Lung (tissue), 12 donors: ENCODE measurements around the gene GRM8. TPM values are rescaled to one million over a fixed set of nuclear protein-coding genes. Genes with fewer than 3 reads are reported as not detected.

ENCODE experiments used
- ATAC-seq: fragments of 200-7000 bp; cut with Tn5 transposase; one replicate; pipeline ENCODE4 v1.9.1; 2020; ENCODE audit warnings: moderate number of reproducible peaks; ENCODE audit not compliant: insufficient read depth, low FRiP score
- DNase-seq, 3 donors: peaks; one replicate each; pipeline ENCODE4 v3.0.0-alpha.2; 2013 to 2017
- H3K27ac ChIP-seq, 2 donors: one replicate each; pipeline ENCODE4 v1.5.1; 2013; ENCODE audit warnings: mild to moderate bottlenecking in 2 of 2, moderate library complexity in 2 of 2, control low read depth in 1 of 2, inconsistent platforms in 1 of 2, low read depth in 1 of 2, low read length in 1 of 2
- H3K27me3 ChIP-seq, 3 donors: one replicate each; pipeline ENCODE4 v1.5.1; 2013; ENCODE audit warnings: low read length in 2 of 3; ENCODE audit not compliant: control insufficient read depth in 3 of 3, insufficient read depth in 3 of 3
- H3K36me3 ChIP-seq, 4 donors: one replicate each; pipeline ENCODE4 v1.5.1; 2013; ENCODE audit warnings: low read length in 4 of 4, mild to moderate bottlenecking in 1 of 4, moderate library complexity in 1 of 4; ENCODE audit not compliant: control insufficient read depth in 4 of 4, insufficient read depth in 4 of 4
- H3K4me1 ChIP-seq, 5 donors: one replicate each; pipeline ENCODE4 v1.5.1; 2013; ENCODE audit warnings: low read length in 5 of 5, mild to moderate bottlenecking in 2 of 5, moderate library complexity in 1 of 5; ENCODE audit not compliant: control insufficient read depth in 5 of 5, insufficient read depth in 5 of 5
- H3K4me3 ChIP-seq: one replicate; pipeline ENCODE4 v1.5.1; 2013; ENCODE audit warnings: mild to moderate bottlenecking, control low read depth, moderate library complexity
- H3K9ac ChIP-seq, 2 donors: one replicate each; pipeline ENCODE4 v1.5.1; 2013; ENCODE audit warnings: low read length in 2 of 2, control low read depth in 1 of 2; ENCODE audit not compliant: insufficient read depth in 1 of 2
- H3K9me3 ChIP-seq, 4 donors: one replicate each; pipeline ENCODE4 v1.5.1; 2013; ENCODE audit warnings: low read length in 3 of 4, mild to moderate bottlenecking in 1 of 4, moderate library complexity in 1 of 4; ENCODE audit not compliant: control insufficient read depth in 4 of 4, insufficient read depth in 3 of 4
- CTCF ChIP-seq: IDR thresholded peaks from 2 replicates; pipeline ENCODE4 v1.5.1; 2012; ENCODE audit warnings: mild to moderate bottlenecking; ENCODE audit errors: control extremely low read depth, extremely low read depth
- WGBS, 2 donors: extraction: QIAGEN DNeasy Blood & Tissue Kit; methylation state at CpG; one replicate each; pipeline ENCODE4 v1.1.7; 2013; 5-methylcytosine and 5-hydroxymethylcytosine counted together
- polyA plus RNA-seq, 2 donors: library from polyadenylated mRNA; stranded (reverse); fragments of 200-250 nt; gene quantifications; one replicate each; pipeline ENCODE4 v1.2.1, GENCODE V29; 2013
- total RNA-seq, 2 donors: library from RNA; depleted of rRNA in 1 of 2; stranded (reverse); fragments of >200 nt in 1 of 2; gene quantifications; one replicate each; pipeline ENCODE4 v1.2.1, GENCODE V29; 2014 to 2021
- donor health status: control.
- donor health status: control.
- donor health status: Bipolar disorder and iron deficiency.
- donor health status: healthy.
- donor health status: DM: yes; HTN: yes; CAD: no.

GRM8 gene
- total and polyA plus RNA-seq, 4 donors = 0.01 to 0.83 (median 0.24) TPM; not detected in 1

DNA sequence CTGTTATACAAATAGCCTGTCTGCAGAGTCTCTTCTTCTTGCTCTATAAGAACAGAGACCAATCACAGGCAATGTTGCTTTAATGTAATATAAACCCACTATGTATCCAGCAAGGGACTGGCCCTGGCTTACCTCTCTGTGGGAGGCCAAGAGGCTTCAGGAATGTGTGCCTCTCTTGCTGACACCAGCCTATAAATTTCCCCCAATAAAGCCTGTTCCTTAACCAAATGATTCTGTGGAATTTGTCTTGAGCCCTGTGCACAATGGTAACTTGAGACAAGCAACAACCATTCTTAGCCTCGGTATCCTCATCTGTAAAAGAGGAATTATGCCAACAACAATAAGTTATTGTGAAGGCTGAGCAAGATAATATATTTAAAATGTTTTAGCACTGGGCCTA, 563.7 kb downstream of the GRM8 start:
- Histone ChIP-seq H3K27ac (no peak overlapping the region), H3K9me3 (peaks cover 0 to 15% (median 0%) of the 10 kb centered on the region in 4 donors), H3K9ac (no peak overlapping the region), H3K4me3 (no peak overlapping the region), H3K27me3 (no peaks in the 10 kb centered on the region), H3K36me3 (no peaks in the 10 kb centered on the region), H3K4me1 (no peaks in the 10 kb centered on the region)
- DNase-seq (no peak), ATAC-seq (no peak)
- WGBS, 2 donors = 82 to 95% methylated on average over 1 of the region's 1 CpG
- TF ChIP-seq CTCF = no peak

- H3K27me3 ChIP-seq = no peaks in the 10 kb centered on the region
- H3K9me3 ChIP-seq = peaks cover 0 to 15% (median 0%) of the 10 kb centered on the region in 4 donors
- H3K4me1 ChIP-seq = no peaks in the 10 kb centered on the region
- DNase-seq = no peak
- no peak for TF ChIP-seq CTCF
- H3K36me3 ChIP-seq = no peaks in the 10 kb centered on the region
- no peak overlapping the region for H3K27ac ChIP-seq
- no peak overlapping the region for H3K9ac ChIP-seq
- H3K4me3 ChIP-seq = no peak overlapping the region
- WGBS, 2 donors = 86 to 87% methylated on average over 5 of the region's 5 CpGs
- ATAC-seq = no peak
Observed at GRCh38 chr7:126686474-126686873, 566.3 kb downstream of the GRM8 start.

DNA sequence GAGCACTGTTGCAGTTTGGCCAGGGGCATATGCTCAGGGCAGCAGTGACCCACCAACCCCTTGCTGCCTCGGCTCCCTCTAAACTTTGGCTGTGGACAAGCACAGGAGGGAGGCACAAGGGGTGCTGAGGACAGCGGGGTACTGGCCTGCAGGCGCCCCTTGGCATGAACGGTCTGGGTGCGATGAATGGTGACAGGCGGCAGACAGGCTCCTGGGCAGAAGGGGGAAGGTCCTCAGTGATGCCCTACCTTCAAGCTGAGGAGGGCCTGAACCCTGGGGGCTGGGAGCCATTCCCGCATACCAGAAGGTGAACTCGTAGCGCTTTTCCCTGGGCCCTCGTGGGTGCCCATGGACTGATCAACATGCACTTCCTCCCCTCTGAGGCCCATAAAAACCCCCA, 567.1 kb downstream of the GRM8 start:
- 92 to 99% methylated on average over 10 of the region's 10 CpGs for WGBS, 2 donors
- no peak for TF ChIP-seq CTCF
- ATAC-seq = no peak
- no peak overlapping the region for H3K4me3 ChIP-seq
- peaks cover 0 to 9% (median 0%) of the 10 kb centered on the region in 4 donors for H3K9me3 ChIP-seq
- no peak overlapping the region for H3K27ac ChIP-seq
- no peaks in the 10 kb centered on the region for H3K36me3 ChIP-seq
- no peak for DNase-seq
- no peak overlapping the region for H3K9ac ChIP-seq
- H3K4me1 ChIP-seq = no peaks in the 10 kb centered on the region
- H3K27me3 ChIP-seq = no peaks in the 10 kb centered on the region

GRCh38 chr7:126685018-126685573, 567.6 kb downstream of the GRM8 start:
- Histone ChIP-seq H3K4me3 (no peak overlapping the region), H3K9ac (no peak overlapping the region), H3K27ac (no peak overlapping the region), H3K9me3 (peaks cover 0 to 4% (median 0%) of the 10 kb centered on the region in 4 donors), H3K27me3 (no peaks in the 10 kb centered on the region), H3K4me1 (no peaks in the 10 kb centered on the region), H3K36me3 (no peaks in the 10 kb centered on the region)
- no peak for TF ChIP-seq CTCF
- DNase-seq (no peak), ATAC-seq (no peak)
- WGBS, 2 donors = 94% methylated on average over 11 of the region's 11 CpGs
